ENCODE measurements around the gene CUL4A.

Gene CUL4A

DNA sequence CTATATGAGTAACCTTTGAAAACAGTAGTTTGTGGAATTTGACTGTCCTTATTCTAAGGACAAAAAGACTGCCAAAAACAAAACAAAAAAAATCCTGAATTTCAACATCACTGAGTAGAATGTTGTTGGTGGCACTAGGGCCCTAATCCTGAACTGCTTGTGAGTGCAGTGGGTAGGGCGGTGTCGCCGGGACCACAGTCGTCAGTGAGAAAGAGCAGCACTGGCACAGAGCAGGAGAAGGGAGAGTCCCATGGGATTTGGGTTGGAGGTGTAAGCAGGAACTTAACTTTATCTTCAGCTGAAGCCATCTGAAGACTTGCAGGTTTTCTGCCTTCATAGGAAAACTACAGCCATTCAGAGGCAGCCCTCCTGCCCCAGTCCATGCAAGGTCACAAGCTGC, 6.5 kb upstream of the CUL4A start:
- Mint-ChIP-seq H3K4me3 (no peak overlapping the region), H3K9me3 (no peaks in the 10 kb centered on the region), H3K36me3 (ENCODE audit: low read depth) (peaks cover 27% of the 10 kb centered on the region), H3K27me3 (ENCODE audit: low read depth, poor library complexity) (peaks cover 3% of the 10 kb centered on the region), H3K27ac (peak overlapping the region; percentile 17), H3K4me1 (peaks cover 26% of the 10 kb centered on the region)
- TF ChIP-seq, protein P1, sequence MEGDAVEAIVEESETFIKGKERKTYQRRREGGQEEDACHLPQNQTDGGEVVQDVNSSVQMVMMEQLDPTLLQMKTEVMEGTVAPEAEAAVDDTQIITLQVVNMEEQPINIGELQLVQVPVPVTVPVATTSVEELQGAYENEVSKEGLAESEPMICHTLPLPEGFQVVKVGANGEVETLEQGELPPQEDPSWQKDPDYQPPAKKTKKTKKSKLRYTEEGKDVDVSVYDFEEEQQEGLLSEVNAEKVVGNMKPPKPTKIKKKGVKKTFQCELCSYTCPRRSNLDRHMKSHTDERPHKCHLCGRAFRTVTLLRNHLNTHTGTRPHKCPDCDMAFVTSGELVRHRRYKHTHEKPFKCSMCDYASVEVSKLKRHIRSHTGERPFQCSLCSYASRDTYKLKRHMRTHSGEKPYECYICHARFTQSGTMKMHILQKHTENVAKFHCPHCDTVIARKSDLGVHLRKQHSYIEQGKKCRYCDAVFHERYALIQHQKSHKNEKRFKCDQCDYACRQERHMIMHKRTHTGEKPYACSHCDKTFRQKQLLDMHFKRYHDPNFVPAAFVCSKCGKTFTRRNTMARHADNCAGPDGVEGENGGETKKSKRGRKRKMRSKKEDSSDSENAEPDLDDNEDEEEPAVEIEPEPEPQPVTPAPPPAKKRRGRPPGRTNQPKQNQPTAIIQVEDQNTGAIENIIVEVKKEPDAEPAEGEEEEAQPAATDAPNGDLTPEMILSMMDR (IDR thresholded peaks at IDR 0.05): no peak
- no peak for DNase-seq

DNA sequence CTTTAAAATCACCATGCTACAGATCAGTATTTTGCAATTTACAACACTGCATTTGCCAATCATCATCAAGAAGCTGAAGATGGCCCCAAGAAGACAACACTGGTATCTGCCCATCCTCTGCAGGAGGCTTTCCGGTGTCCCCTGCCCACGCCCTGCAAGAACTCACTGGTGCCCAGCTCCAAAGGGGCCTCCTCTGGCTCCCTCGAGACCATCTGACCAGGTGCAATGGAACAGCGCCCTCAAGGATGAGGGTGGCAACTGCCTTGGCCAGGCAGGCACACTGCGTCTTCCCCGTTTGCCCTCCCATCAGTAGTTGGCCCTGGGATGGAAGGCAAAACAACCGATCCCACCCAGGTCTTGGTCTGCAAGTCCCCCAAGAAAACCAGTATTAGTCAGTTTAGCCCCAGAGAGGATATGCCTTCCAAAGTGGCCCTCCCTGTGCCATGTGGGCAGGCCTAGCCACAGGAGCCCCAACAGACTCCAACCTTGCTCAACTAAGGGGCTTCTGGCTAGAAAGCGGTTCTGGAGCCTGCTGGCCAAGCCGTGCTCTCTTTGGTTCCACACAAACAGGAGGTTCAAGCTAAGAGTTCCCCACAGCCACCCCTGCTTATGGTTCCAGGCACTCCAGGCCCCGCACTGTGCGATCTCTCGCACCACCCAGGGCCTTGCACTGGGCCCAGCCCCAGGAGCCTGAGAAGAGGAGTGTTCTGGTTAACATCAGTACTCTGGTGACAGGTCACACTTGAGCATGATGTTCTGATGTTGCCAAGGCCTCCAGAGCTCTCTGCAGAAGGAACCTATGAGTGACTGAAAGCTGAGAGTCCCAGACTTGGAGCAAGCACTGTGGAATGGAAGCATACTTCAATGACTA, 5.7 kb upstream of the CUL4A start:
- H3K4me1 Mint-ChIP-seq: peaks cover 27% of the 10 kb centered on the region
- TF ChIP-seq, protein P1 (IDR thresholded peaks at IDR 0.05): no peak
- H3K27ac Mint-ChIP-seq: no peak overlapping the region
- H3K36me3 Mint-ChIP-seq (ENCODE audit: low read depth): peaks cover 22% of the 10 kb centered on the region
- no peak for DNase-seq
- peaks cover 3% of the 10 kb centered on the region for H3K27me3 Mint-ChIP-seq (ENCODE audit: low read depth, poor library complexity)
- no peak overlapping the region for H3K4me3 Mint-ChIP-seq
- no peaks in the 10 kb centered on the region for H3K9me3 Mint-ChIP-seq

GRCh38 chr13:113204378-113204734, 5.1 kb upstream of the CUL4A start:
- Mint-ChIP-seq H3K4me3 (no peak overlapping the region), H3K36me3 (ENCODE audit: low read depth) (peaks cover 22% of the 10 kb centered on the region), H3K4me1 (peaks cover 27% of the 10 kb centered on the region), H3K9me3 (no peaks in the 10 kb centered on the region), H3K27ac (no peak overlapping the region), H3K27me3 (ENCODE audit: low read depth, poor library complexity) (peaks cover 3% of the 10 kb centered on the region)
- DNase-seq: no peak
- TF ChIP-seq, protein P1 (IDR thresholded peaks at IDR 0.05): no peak

DNA sequence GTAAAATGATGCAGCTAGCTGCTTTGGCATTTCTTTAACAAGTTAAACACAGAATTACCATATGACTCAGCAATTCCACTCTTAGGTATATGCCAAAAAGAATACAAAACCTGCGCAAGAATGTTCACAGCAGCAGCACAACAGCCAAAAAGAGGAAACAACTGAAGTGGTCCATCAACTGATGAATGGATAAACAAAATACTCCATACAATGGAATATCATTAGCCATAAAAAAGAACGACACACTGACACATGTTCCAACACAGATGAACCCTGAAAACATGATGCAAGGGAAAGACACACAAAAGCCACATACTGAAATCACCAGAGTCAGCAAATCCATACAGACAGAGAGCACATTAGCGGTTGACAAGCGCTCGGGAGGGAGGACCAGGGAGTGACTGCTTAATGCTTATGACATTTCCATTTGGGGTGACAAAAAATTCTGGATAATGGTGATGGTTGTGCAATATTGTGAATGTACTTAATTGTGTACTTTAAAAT, 3.9 kb upstream of the CUL4A start:
- Mint-ChIP-seq H3K4me1 (peaks cover 32% of the 10 kb centered on the region), H3K36me3 (ENCODE audit: low read depth) (peaks cover 17% of the 10 kb centered on the region), H3K4me3 (no peak overlapping the region), H3K27ac (no peak overlapping the region), H3K27me3 (ENCODE audit: low read depth, poor library complexity) (peaks cover 3% of the 10 kb centered on the region), H3K9me3 (no peaks in the 10 kb centered on the region)
- no peak for DNase-seq
- TF ChIP-seq, protein P1 (IDR thresholded peaks at IDR 0.05): no peak

DNA sequence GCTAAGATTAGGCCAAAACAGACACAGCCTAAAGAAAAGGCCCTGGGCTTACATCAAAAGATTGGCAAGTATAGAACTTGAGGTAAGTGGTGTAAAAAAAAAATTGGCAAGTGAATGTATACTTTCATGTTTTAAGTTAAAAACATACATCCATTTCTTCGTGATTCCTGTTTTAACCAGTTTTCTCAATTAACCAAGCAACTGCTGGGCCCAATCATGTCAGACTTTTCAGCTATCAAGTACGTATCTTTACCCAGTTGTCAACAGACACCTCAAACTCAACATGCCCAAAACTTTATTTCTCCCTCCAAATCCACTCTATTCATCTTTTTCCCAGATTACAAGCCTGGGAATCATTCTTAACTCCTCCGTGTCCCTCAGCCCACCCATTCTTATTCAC, 2.0 kb upstream of the CUL4A start:
- no peak for DNase-seq
- Mint-ChIP-seq H3K36me3 (ENCODE audit: low read depth) (peaks cover 30% of the 10 kb centered on the region), H3K4me1 (peaks cover 50% of the 10 kb centered on the region), H3K9me3 (no peaks in the 10 kb centered on the region), H3K27ac (peak overlapping the region; percentile 45), H3K4me3 (peak overlapping the region; percentile 90), H3K27me3 (ENCODE audit: low read depth, poor library complexity) (no peaks in the 10 kb centered on the region)
- TF ChIP-seq, protein P1 (IDR thresholded peaks at IDR 0.05): no peak

All from nephron progenitor cell (in vitro differentiated cells).